ENCODE data around the gene ALDH3B1.

The ALDH3B1 gene

GRCh38 chr11:68032997-68033707 lies 23.0 kb downstream of the ALDH3B1 start:
- no peak for DNase-seq

GRCh38 chr11:68033708-68034045 lies 23.6 kb downstream of the ALDH3B1 start:
- no peak for DNase-seq

GRCh38 chr11:68035266-68035876 lies 25.2 kb downstream of the ALDH3B1 start:
- no peak for DNase-seq

- peak; percentile 71 for DNase-seq
These were observed 26.1 kb downstream of the ALDH3B1 start for GRCh38 chr11:68036141-68036716.

GRCh38 chr11:68036717-68037239 lies 26.7 kb downstream of the ALDH3B1 start:
- DNase-seq = peak; percentile 84

- peak; percentile 42 for DNase-seq
These were observed 27.5 kb downstream of the ALDH3B1 start for GRCh38 chr11:68037411-68038225.

- no peak for DNase-seq
These were observed 28.1 kb downstream of the ALDH3B1 start for GRCh38 chr11:68038226-68038717.

- peak; percentile 84 for DNase-seq
These were observed 28.8 kb downstream of the ALDH3B1 start, which contains the start of gene TCIRG1 for GRCh38 chr11:68038718-68039525. TSS of gene TCIRG1 (plus strand) at chr11:68039025. CDS start at chr11:68041272, 2,247 bp downstream.

GRCh38 chr11:68039526-68040086 lies 29.5 kb downstream of the ALDH3B1 start:
- DNase-seq = no peak

GRCh38 chr11:68040101-68040956 lies 30.2 kb downstream of the ALDH3B1 start:
- peak; percentile 71 for DNase-seq

GRCh38 chr11:68040957-68041591 lies 30.9 kb downstream of the ALDH3B1 start:
- DNase-seq = no peak

- DNase-seq = no peak
These were observed 31.6 kb downstream of the ALDH3B1 start for GRCh38 chr11:68041617-68042218.

GRCh38 chr11:68042219-68043028 lies 32.3 kb downstream of the ALDH3B1 start:
- DNase-seq = no peak

- no peak for DNase-seq
These were observed 32.9 kb downstream of the ALDH3B1 start for GRCh38 chr11:68043029-68043348.

- DNase-seq = peak; percentile 90
These were observed 33.4 kb downstream of the ALDH3B1 start for GRCh38 chr11:68043349-68044144.

GRCh38 chr11:68044145-68044813 lies 34.2 kb downstream of the ALDH3B1 start:
- DNase-seq = no peak

GRCh38 chr11:68044898-68045351 lies 34.8 kb downstream of the ALDH3B1 start:
- DNase-seq = no peak

Measured in MV-4-11 (cell line).